Stomach (tissue), 4 donors: ENCODE data around the gene ZDBF2.

ENCODE experiments used
- EP300 ChIP-seq: sonication (generic); formaldehyde crosslinking; IDR thresholded peaks from one replicate; pipeline ENCODE4 v1.6.1; 2017; ENCODE audit warnings: antibody characterized with exemption
- POLR2AphosphoS5 ChIP-seq, 3 donors: sonication (generic); formaldehyde crosslinking; IDR thresholded peaks; one replicate each; pipeline ENCODE4 v1.6.1; 2016; ENCODE audit warnings: antibody characterized with exemption in 3 of 3
- TF ChIP-seq, protein P1 (sequence below), 7 experiments: fragments of 450-650 bp in 4 of 7; fragments of 200-600 bp in 3 of 7; sonication (generic) in 3 of 7; IDR thresholded peaks; one replicate each; pipeline ENCODE4 v1.5.1; 2016 to 2019; ENCODE audit warnings: antibody characterized with exemption in 7 of 7, control low read depth in 2 of 7, mild to moderate bottlenecking in 1 of 7

DNA sequence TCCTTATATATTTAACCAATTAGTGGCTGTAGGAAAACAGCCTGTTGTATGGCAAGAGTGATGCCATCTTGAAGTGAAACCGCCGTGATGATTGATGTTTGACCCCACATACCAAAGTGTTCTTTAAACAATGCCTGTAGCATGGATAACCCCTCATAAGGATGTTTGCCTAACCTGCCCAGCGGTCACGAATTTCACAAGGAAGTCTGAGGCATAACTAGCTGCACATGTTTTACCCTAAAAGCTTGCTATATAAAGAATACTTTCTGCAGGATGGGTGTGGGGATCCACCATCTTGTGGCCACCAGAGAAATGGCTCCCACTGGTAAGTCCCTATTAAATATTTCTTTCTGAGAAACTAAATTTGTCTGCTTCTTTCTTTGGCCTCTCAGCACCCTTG lies 68.7 kb downstream of the ZDBF2 start:
- TF ChIP-seq, protein P1, sequence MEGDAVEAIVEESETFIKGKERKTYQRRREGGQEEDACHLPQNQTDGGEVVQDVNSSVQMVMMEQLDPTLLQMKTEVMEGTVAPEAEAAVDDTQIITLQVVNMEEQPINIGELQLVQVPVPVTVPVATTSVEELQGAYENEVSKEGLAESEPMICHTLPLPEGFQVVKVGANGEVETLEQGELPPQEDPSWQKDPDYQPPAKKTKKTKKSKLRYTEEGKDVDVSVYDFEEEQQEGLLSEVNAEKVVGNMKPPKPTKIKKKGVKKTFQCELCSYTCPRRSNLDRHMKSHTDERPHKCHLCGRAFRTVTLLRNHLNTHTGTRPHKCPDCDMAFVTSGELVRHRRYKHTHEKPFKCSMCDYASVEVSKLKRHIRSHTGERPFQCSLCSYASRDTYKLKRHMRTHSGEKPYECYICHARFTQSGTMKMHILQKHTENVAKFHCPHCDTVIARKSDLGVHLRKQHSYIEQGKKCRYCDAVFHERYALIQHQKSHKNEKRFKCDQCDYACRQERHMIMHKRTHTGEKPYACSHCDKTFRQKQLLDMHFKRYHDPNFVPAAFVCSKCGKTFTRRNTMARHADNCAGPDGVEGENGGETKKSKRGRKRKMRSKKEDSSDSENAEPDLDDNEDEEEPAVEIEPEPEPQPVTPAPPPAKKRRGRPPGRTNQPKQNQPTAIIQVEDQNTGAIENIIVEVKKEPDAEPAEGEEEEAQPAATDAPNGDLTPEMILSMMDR (IDR thresholded peaks at IDR 0.05) = no peak
- TF ChIP-seq POLR2AphosphoS5 (IDR thresholded peaks at IDR 0.05) (no peak), EP300 (no peak)
